IPS-18c (cell line): ENCODE data around the gene MYRIP.

Experiments
- H3K4me3 ChIP-seq: 2 replicates; pipeline ENCODE4 v1.7.0; 2013; ENCODE audit warnings: low read depth, mild to moderate bottlenecking, low read length, moderate library complexity; ENCODE audit not compliant: insufficient read depth
- H3K9me3 ChIP-seq: one replicate; pipeline ENCODE4 v1.6.1; 2013; ENCODE audit warnings: mild to moderate bottlenecking, low read length, moderate library complexity; ENCODE audit not compliant: control insufficient read depth, insufficient read depth

The MYRIP gene

GRCh38 chr3:40160933-40161332 is 351.5 kb downstream of the MYRIP start:
- Histone ChIP-seq H3K4me3 (no peak overlapping the region), H3K9me3 (peaks cover 2% of the 10 kb centered on the region)

DNA sequence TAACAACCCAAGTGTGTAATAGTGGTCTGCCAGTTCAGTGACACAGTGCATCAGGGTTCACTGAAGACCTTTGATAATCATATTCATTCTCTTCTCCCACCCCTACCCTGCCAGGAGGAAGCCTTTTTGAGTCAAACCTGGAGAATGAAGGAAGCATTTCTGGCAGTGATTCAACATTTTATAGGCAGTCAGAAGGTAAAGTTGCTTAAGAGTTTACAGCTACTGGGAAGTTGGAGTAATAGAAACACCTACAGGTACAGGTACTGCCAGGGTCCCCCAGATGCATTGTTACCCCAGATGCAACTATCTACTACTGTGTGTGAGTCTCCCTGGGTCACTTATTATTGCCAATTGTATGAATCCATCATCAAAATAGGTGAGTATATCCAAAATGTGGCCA is 353.2 kb downstream of the MYRIP start:
- Histone ChIP-seq H3K9me3 (peaks cover 2% of the 10 kb centered on the region), H3K4me3 (no peak overlapping the region)

GRCh38 chr3:40166997-40167396 is 357.6 kb downstream of the MYRIP start:
- Histone ChIP-seq H3K4me3 (no peak overlapping the region), H3K9me3 (peaks cover 2% of the 10 kb centered on the region)

GRCh38 chr3:40167958-40168357 is 358.5 kb downstream of the MYRIP start:
- Histone ChIP-seq H3K4me3 (no peak overlapping the region), H3K9me3 (peaks cover 2% of the 10 kb centered on the region)

- Histone ChIP-seq H3K9me3 (peaks cover 2% of the 10 kb centered on the region), H3K4me3 (no peak overlapping the region)
Observed at GRCh38 chr3:40169983-40170382, 360.6 kb downstream of the MYRIP start.

GRCh38 chr3:40170395-40170794 is 361.0 kb downstream of the MYRIP start:
- no peak overlapping the region for H3K4me3 ChIP-seq
- H3K9me3 ChIP-seq: peaks cover 2% of the 10 kb centered on the region

DNA sequence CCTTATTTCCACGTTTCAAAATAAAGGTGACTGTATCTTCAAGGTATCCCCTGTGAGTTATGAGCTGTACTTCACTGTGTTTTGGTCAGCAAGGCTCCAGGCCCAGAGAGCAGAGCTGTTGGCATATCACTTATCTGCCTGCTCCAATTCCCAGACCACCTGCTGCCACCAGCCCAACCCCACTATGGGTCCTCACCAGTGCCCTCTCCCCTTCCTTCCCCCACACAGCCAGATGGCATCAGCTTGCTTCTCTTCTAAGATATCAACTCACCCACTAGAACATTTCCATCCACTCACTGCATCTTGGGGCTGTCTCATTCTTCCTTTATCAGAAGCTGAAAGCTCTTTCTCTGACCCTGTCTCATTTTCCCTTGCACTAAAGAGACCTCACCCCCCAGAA is 363.2 kb downstream of the MYRIP start:
- no peak overlapping the region for H3K4me3 ChIP-seq
- H3K9me3 ChIP-seq: peaks cover 2% of the 10 kb centered on the region

GRCh38 chr3:40173227-40173721 is 363.9 kb downstream of the MYRIP start:
- peaks cover 2% of the 10 kb centered on the region for H3K9me3 ChIP-seq

GRCh38 chr3:40178012-40178594 is 368.7 kb downstream of the MYRIP start:
- peaks cover 2% of the 10 kb centered on the region for H3K9me3 ChIP-seq
- H3K4me3 ChIP-seq: no peak overlapping the region

More at GRCh38 chr3:40173227-40173721, 363.9 kb downstream of the MYRIP start:
- no peak overlapping the region for H3K4me3 ChIP-seq

DNA sequence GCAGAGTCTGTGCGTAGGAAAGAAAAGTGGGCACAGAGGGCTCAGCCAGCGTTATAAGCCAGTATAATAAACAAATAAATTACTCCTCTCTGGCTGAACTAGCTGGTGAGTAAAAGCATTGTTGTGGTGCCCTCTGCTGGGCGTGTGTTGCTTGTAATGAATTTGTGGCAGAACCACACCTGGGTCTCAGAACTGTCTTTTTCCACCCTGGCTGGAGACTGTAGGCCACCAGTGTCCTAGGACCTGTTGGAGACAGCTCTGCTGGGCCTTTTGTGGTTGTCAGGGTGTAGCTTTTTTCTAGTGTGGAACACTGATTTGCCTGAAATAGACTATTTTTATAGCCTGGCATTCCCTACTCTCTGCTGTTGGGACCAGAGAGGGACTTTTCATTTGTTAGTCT is 369.6 kb downstream of the MYRIP start:
- no peak overlapping the region for H3K4me3 ChIP-seq
- H3K9me3 ChIP-seq: peaks cover 2% of the 10 kb centered on the region

DNA sequence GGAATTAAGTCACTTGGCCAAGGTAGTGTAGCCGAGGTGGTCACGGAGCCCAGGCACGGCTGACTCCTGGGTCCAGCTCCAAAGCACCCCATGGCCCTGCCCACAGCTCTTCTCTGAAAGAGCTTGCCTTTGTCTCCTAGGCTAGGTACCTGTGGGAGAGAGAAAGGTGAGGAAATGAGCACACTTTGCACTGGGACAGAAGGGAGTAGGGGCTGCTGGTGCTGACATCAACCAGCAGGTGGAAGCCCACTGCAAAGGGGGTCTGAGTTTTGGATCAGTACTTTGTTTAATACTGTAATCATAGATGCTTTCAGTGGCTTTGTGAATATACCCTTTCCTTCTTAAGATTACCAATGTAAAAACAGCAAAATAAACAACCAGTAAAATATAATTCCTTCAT is 371.8 kb downstream of the MYRIP start:
- Histone ChIP-seq H3K9me3 (peaks cover 2% of the 10 kb centered on the region), H3K4me3 (no peak overlapping the region)

GRCh38 chr3:40185029-40185695 is 375.8 kb downstream of the MYRIP start:
- Histone ChIP-seq H3K9me3 (peaks cover 2% of the 10 kb centered on the region), H3K4me3 (no peak overlapping the region)

DNA sequence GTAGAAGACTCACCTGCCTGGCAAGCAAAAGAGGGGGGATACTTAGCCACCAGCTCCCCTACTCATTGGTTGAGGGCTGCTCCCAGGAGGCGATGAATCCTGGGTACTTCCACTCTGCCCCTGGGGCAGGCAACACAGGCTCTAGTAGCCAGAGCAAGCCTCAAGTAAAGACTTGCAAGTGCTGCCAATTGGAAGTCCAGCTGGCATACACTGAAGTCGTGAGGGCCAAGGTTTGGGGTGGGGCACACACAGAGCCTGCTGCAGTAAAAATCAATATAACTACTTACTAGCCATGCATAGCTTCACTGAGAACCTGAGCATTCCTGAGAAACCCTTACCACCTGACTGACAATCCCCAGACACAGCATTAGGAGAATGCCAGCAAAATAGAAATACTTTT is 377.1 kb downstream of the MYRIP start:
- Histone ChIP-seq H3K4me3 (no peak overlapping the region), H3K9me3 (no peaks in the 10 kb centered on the region)

DNA sequence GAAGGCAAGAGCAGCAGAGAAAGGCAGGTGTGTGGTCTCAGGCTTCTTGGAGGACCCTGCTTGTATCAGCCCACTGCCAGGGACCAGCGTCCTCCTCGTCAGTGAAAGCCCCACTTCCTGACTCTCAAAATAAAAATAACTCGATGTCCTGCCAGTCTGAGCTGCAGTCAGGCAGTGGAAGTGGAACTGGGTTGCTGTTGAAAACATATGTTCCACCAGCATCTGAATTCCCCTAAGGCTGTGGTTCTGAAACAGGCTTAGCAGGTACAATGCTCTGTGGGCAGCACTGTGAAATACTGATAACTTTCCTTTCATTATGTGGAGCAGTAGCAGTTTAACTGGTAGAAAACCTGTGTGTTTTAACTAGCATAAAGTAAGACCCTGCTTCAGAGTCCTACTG is 378.5 kb downstream of the MYRIP start:
- Histone ChIP-seq H3K9me3 (no peaks in the 10 kb centered on the region), H3K4me3 (no peak overlapping the region)

DNA sequence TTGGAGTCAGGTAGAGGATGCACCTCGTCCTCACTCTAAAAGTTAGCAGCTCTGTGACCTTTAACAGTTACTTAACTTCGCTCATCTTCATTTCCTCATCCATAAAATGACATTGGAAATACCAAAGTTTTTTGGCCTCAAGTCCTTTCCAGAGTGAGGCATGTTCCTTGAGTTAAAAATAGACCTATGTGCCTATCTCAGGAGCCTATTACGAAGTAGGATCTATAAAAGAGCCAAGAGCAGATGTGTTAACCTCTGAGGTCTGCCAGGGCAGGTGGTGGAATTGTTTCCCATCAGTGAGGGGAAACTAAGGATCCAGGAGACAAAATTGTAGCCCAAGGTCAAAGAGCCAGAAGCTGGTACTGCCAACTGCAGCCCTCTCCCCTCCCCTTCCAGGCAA is 379.7 kb downstream of the MYRIP start:
- Histone ChIP-seq H3K4me3 (no peak overlapping the region), H3K9me3 (no peaks in the 10 kb centered on the region)

DNA sequence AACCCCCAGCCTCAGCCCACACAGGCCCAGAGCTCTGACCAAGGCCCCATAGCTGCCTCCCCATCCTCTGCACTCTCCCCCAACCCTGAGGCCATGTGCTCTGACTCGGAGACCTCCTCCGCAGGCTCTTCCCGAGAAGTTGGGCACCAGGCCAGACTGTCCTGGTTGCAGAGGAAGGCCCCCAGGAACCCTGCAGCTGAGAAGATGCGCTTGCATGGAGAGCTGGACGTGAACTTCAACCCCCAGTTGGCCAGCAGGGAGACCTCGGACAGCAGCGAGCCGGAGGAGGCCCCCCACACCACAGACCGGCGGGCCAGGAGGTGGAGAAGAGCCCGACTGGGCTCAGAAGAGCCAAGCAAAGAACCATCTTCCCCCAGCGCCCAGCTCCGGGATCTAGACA is 380.6 kb downstream of the MYRIP start:
- H3K4me3 ChIP-seq: no peak overlapping the region
- no peaks in the 10 kb centered on the region for H3K9me3 ChIP-seq

GRCh38 chr3:40191251-40191650 is 381.8 kb downstream of the MYRIP start:
- Histone ChIP-seq H3K9me3 (no peaks in the 10 kb centered on the region), H3K4me3 (no peak overlapping the region)

DNA sequence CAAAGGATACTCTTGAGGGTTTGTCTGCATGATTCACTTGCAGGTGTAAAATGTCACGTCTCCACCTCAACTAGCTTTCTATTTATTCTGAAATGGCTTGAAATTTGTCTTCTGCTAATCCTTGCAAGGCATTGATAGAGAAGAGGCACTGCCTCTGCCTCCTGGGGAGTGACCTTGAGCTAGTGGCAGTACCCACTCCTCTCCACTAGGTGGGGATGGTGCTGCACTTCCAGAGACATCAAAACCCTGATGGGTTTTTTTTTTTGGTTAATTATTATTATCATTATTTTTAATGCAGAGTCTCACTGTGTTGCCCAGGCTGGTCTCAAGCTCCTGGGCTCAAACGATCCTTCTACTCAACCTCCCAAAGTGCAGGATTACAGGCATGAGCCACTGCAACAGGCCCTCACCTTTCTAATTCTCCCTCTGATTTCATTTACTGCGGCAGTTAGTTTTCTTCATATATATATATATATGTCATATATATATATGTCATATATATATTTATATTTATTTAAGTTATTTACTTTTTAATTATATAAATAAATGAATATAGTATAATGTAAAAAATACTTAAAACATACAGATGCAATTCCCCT is 382.5 kb downstream of the MYRIP start:
- no peaks in the 10 kb centered on the region for H3K9me3 ChIP-seq
- H3K4me3 ChIP-seq: no peak overlapping the region
